MM.1S (cell line): Measurements from ENCODE around the gene EXO5.

Experiments
- DNase-seq: peaks from one replicate; pipeline ENCODE4 v3.0.0-alpha.2; 2015
- H2AFZ ChIP-seq: fragments of 300-600 bp; sonication (generic); 2 replicates; pipeline ENCODE4 v1.6.0; 2016; ENCODE audit warnings: antibody characterized with exemption, low read length
- H3F3A ChIP-seq: fragments of 300-600 bp; sonication (generic); 2 replicates; pipeline ENCODE4 v1.6.1; 2016; ENCODE audit warnings: mild to moderate bottlenecking, antibody characterized with exemption, low read length, moderate library complexity, mixed read lengths; ENCODE audit not compliant: insufficient read depth
- H3K27ac ChIP-seq: fragments of 300-600 bp; sonication (generic); 2 replicates; pipeline ENCODE4 v1.5.1; 2016; ENCODE audit warnings: mild to moderate bottlenecking, low read length
- H3K27me3 ChIP-seq: fragments of 300-600 bp; sonication (generic); replicated peaks from 2 replicates; pipeline ENCODE4 v1.6.0; 2016; ENCODE audit warnings: low read length; ENCODE audit not compliant: insufficient read depth
- H3K36me3 ChIP-seq: fragments of 300-600 bp; sonication (generic); replicated peaks from 2 replicates; pipeline ENCODE4 v1.6.1; 2016; ENCODE audit warnings: mild to moderate bottlenecking, low read length, mixed read lengths; ENCODE audit not compliant: insufficient read depth
- H3K4me1 ChIP-seq: fragments of 300-600 bp; sonication (generic); 2 replicates; pipeline ENCODE4 v1.6.1; 2016; ENCODE audit warnings: low read length, mixed read lengths
- H3K4me2 ChIP-seq: fragments of 300-600 bp; sonication (generic); 2 replicates; pipeline ENCODE4 v1.6.0; 2016; ENCODE audit warnings: low read depth, low read length
- H3K4me3 ChIP-seq: fragments of 300-600 bp; sonication (generic); 2 replicates; pipeline ENCODE4 v1.5.1; 2016; ENCODE audit warnings: low read length, mixed read lengths
- H3K79me2 ChIP-seq: fragments of 300-600 bp; sonication (generic); 2 replicates; pipeline ENCODE4 v1.6.1; 2016; ENCODE audit warnings: mixed run types, low read length, mixed read lengths
- H3K9ac ChIP-seq: fragments of 300-600 bp; sonication (generic); 2 replicates; pipeline ENCODE4 v1.6.1; 2016; ENCODE audit warnings: low read length, mixed read lengths
- H3K9me2 ChIP-seq: fragments of 300-600 bp; sonication (generic); replicated peaks from 2 replicates; pipeline ENCODE4 v1.6.1; 2016; ENCODE audit warnings: mild to moderate bottlenecking, low read length, mixed read lengths; ENCODE audit not compliant: insufficient read depth
- H3K9me3 ChIP-seq: fragments of 300-600 bp; sonication (generic); replicated peaks from 2 replicates; pipeline ENCODE4 v1.6.1; 2016; ENCODE audit warnings: mild to moderate bottlenecking, low read length, mixed read lengths; ENCODE audit not compliant: insufficient read depth
- H4K20me1 ChIP-seq: fragments of 300-600 bp; sonication (generic); 2 replicates; pipeline ENCODE4 v1.6.1; 2016; ENCODE audit warnings: mild to moderate bottlenecking, low read length, moderate library complexity, mixed read lengths; ENCODE audit not compliant: insufficient read depth
- CTCF ChIP-seq: fragments of 300-600 bp; sonication (generic); IDR thresholded peaks from 2 replicates; pipeline ENCODE4 v1.5.1; 2016; ENCODE audit warnings: antibody characterized with exemption, low read length, mixed read lengths
- EZH2 ChIP-seq: fragments of 300-600 bp; sonication (generic); optimal IDR thresholded peaks from 2 replicates; pipeline ENCODE3; 2017; ENCODE audit warnings: low read depth, mild to moderate bottlenecking, antibody characterized with exemption, low read length, mixed read lengths
- EZH2phosphoT487 ChIP-seq: fragments of 300-600 bp; sonication (generic); IDR thresholded peaks from 2 replicates; pipeline ENCODE4 v1.6.1; 2018; ENCODE audit warnings: antibody characterized with exemption, low read length

Gene EXO5

GRCh38 chr1:40562185-40562584 is 53.6 kb downstream of the EXO5 start:
- H3K9me3 ChIP-seq = no peaks in the 10 kb centered on the region
- no peak overlapping the region for H2AFZ ChIP-seq
- H3K4me1 ChIP-seq = no peaks in the 10 kb centered on the region
- TF ChIP-seq EZH2phosphoT487 (no peak), EZH2 (no peak), CTCF (no peak)
- H3K79me2 ChIP-seq = no peaks in the 10 kb centered on the region
- no peaks in the 10 kb centered on the region for H4K20me1 ChIP-seq
- DNase-seq = no peak
- H3K27me3 ChIP-seq = no peaks in the 10 kb centered on the region
- no peaks in the 10 kb centered on the region for H3K36me3 ChIP-seq
- no peak overlapping the region for H3K9ac ChIP-seq
- no peaks in the 10 kb centered on the region for H3F3A ChIP-seq
- no peaks in the 10 kb centered on the region for H3K9me2 ChIP-seq
- no peak overlapping the region for H3K4me2 ChIP-seq
- no peak overlapping the region for H3K4me3 ChIP-seq
- H3K27ac ChIP-seq = no peak overlapping the region

GRCh38 chr1:40563266-40563665 is 54.7 kb downstream of the EXO5 start:
- Histone ChIP-seq H3K79me2 (no peaks in the 10 kb centered on the region), H3F3A (no peaks in the 10 kb centered on the region), H4K20me1 (no peaks in the 10 kb centered on the region), H3K36me3 (no peaks in the 10 kb centered on the region), H2AFZ (no peak overlapping the region), H3K4me2 (no peak overlapping the region), H3K9ac (no peak overlapping the region), H3K9me2 (no peaks in the 10 kb centered on the region), H3K27ac (no peak overlapping the region), H3K4me3 (no peak overlapping the region), H3K27me3 (no peaks in the 10 kb centered on the region), H3K9me3 (no peaks in the 10 kb centered on the region), H3K4me1 (no peaks in the 10 kb centered on the region)
- no peak for TF ChIP-seq CTCF
- TF ChIP-seq EZH2 = no peak
- TF ChIP-seq EZH2phosphoT487 = no peak
- DNase-seq = no peak

DNA sequence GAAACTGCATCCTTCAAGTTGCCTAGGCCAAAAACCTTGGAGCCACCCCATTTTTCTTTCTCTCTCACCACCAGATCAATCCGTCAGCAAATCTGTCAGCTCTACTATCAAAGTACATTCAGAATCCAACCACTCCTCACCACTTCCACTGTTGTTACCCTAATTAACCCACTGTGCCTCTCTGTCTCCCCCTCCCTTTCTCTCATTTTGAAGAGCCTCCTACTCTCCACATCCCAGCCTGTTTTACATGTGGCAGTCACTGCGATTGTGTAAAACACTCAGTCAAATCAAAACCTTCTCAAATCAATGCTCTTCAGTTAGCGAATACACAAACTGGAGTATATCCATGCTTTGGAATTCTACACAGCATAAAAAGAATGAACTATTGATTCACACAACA is 55.9 kb downstream of the EXO5 start:
- H3F3A ChIP-seq = no peaks in the 10 kb centered on the region
- TF ChIP-seq EZH2 (no peak), EZH2phosphoT487 (no peak), CTCF (no peak)
- H3K4me2 ChIP-seq = no peak overlapping the region
- no peak overlapping the region for H3K4me3 ChIP-seq
- no peak overlapping the region for H3K27ac ChIP-seq
- H3K9me2 ChIP-seq = no peaks in the 10 kb centered on the region
- H3K9ac ChIP-seq = no peak overlapping the region
- no peaks in the 10 kb centered on the region for H3K79me2 ChIP-seq
- no peaks in the 10 kb centered on the region for H3K36me3 ChIP-seq
- no peaks in the 10 kb centered on the region for H3K9me3 ChIP-seq
- no peaks in the 10 kb centered on the region for H3K27me3 ChIP-seq
- H3K4me1 ChIP-seq = no peaks in the 10 kb centered on the region
- no peaks in the 10 kb centered on the region for H4K20me1 ChIP-seq
- no peak for DNase-seq
- H2AFZ ChIP-seq = no peak overlapping the region
